ENCODE measurements around the gene LSP1.

DNA sequence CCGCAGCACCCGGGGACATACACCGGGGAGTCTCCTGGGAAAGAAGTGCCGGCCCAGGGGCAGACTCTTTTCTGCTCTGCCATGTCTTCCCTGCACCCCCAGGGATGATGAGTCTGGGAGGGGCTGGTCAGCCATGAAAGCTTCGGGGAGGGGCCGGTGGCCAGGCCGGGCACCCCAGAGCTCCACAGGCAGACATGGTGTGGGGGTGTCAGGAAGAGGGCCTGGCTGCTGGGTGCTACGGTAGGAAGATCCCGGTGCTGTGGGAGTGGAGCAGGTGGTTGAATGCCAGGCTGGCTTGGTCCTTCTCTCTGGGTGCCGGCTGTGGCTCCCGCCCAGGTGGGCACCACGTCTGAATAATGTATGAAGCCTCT lies 17.4 kb downstream of the LSP1 start:
- no peak for TF ChIP-seq TAF1 (IDR thresholded peaks at IDR 0.05; ENCODE audit: borderline replicate concordance, low read depth, low read length)
- TF ChIP-seq POLR2AphosphoS5 (IDR thresholded peaks at IDR 0.05; ENCODE audit: low read depth, low read length): no peak
